AG09309 (cell line): ENCODE measurements around the gene CHCHD3.

Experiments
- DNase-seq: peaks from one replicate; pipeline ENCODE4 v3.0.0-alpha.2; 2010; ENCODE audit warnings: low read depth
- H3K4me3 ChIP-seq: 2 replicates; pipeline ENCODE4 v1.5.1; 2011; ENCODE audit warnings: mild to moderate bottlenecking, low read depth, low read length, moderate library complexity; ENCODE audit not compliant: control insufficient read depth
- CTCF ChIP-seq: IDR thresholded peaks from 2 replicates; pipeline ENCODE4 v1.5.1; 2011; ENCODE audit warnings: mild to moderate bottlenecking, low read depth, low read length, inconsistent platforms; ENCODE audit not compliant: insufficient read depth, control insufficient read depth; ENCODE audit errors: missing control alignments

CHCHD3 gene

GRCh38 chr7:132771301-132771730, 310.6 kb downstream of the CHCHD3 start:
- H3K4me3 ChIP-seq = no peak overlapping the region
- DNase-seq = no peak

GRCh38 chr7:132770055-132770454, 311.8 kb downstream of the CHCHD3 start:
- TF ChIP-seq CTCF = no peak
- DNase-seq = no peak
- H3K4me3 ChIP-seq = no peak overlapping the region

More at GRCh38 chr7:132771301-132771730, 310.6 kb downstream of the CHCHD3 start:
- no peak for TF ChIP-seq CTCF

GRCh38 chr7:132769280-132769679, 312.6 kb downstream of the CHCHD3 start:
- no peak overlapping the region for H3K4me3 ChIP-seq

GRCh38 chr7:132768099-132768498, 313.8 kb downstream of the CHCHD3 start:
- no peak for TF ChIP-seq CTCF
- H3K4me3 ChIP-seq = no peak overlapping the region
- no peak for DNase-seq

More at GRCh38 chr7:132769280-132769679, 312.6 kb downstream of the CHCHD3 start:
- TF ChIP-seq CTCF = no peak
- no peak for DNase-seq

- DNase-seq = no peak
- no peak for TF ChIP-seq CTCF
- H3K4me3 ChIP-seq = no peak overlapping the region
Observed at GRCh38 chr7:132767378-132767777, 314.5 kb downstream of the CHCHD3 start.

GRCh38 chr7:132766660-132767059, 315.2 kb downstream of the CHCHD3 start:
- no peak for DNase-seq
- TF ChIP-seq CTCF = no peak
- H3K4me3 ChIP-seq = no peak overlapping the region

- no peak for DNase-seq
- H3K4me3 ChIP-seq = no peak overlapping the region
- TF ChIP-seq CTCF = no peak
Observed at GRCh38 chr7:132765861-132766260, 316.0 kb downstream of the CHCHD3 start.
